ENCODE results near the gene SNX1. TPM values are rescaled to one million over a fixed set of nuclear protein-coding genes. Genes with fewer than 3 reads are reported as not detected.

The SNX1 gene
- total RNA-seq, 4 donors from 2014 or later, result 74.5 to 178 (median 95.5) TPM

DNA sequence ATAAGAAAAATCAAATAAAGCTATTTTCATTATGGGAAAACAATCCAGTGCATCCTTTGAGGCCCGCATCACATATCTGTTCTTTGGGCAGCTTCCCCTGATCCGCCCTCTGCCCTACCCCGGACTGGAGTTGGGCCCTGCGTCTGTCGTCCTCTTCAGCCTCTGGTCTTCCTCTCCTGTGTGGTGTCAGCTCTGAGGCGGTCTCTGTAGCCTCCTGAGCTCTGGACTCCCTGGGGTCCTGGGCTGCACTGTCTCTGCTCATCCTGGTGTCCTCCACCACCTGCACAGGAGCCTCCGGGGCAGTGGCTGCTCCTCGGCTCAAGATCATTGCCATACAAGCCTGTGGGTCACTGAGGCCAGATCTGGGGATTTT is 48.4 kb downstream of the SNX1 start:
- intact Hi-C loops (cut with DNase I; ENCODE audit: low total_unique reads), result no loop called here
- no peak for TF ChIP-seq POLR2A (IDR thresholded peaks at IDR 0.05)
- TF ChIP-seq, protein P1, sequence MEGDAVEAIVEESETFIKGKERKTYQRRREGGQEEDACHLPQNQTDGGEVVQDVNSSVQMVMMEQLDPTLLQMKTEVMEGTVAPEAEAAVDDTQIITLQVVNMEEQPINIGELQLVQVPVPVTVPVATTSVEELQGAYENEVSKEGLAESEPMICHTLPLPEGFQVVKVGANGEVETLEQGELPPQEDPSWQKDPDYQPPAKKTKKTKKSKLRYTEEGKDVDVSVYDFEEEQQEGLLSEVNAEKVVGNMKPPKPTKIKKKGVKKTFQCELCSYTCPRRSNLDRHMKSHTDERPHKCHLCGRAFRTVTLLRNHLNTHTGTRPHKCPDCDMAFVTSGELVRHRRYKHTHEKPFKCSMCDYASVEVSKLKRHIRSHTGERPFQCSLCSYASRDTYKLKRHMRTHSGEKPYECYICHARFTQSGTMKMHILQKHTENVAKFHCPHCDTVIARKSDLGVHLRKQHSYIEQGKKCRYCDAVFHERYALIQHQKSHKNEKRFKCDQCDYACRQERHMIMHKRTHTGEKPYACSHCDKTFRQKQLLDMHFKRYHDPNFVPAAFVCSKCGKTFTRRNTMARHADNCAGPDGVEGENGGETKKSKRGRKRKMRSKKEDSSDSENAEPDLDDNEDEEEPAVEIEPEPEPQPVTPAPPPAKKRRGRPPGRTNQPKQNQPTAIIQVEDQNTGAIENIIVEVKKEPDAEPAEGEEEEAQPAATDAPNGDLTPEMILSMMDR (IDR thresholded peaks at IDR 0.05), result no peak
- H3K36me3 ChIP-seq, result no peaks in the 10 kb centered on the region

DNA sequence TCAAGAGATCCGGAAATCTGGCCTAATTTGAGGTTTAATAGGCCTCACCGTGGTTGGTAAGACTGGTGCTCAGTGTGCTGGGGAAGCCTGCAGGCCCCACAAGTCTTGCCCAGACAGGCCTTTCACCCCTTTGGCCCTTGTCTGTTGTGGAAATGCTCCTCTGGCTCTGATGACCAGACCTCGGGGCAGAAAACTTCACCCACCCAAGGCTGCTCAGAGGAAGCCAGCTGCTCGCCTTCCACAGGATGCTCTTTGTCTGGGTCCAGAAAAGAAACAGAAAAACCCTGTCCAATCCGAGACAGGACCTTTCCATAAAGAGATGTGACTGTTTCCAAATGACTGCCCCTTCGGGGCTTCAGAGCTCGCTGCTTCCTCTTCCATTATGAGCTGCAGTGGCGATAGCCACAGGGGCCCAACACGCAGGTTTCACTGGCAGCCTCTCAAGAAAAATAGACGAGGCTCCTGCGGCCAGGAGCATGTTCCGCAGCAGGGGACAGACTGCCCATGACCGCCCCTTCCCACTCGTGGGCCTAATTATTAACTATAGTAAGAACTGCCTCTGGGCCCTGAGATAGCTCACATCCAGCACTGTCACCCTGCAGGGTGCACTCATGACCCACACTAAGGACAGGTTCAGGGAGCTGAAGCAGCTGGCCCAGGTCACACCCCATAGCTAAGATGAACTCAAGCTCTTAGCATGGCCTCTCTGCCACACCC is 48.9 kb downstream of the SNX1 start:
- H3K4me3 ChIP-seq, result no peak overlapping the region
- no peaks in the 10 kb centered on the region for H3K9me3 ChIP-seq
- H3K4me1 ChIP-seq, result no peaks in the 10 kb centered on the region
- TF ChIP-seq, protein P1 (IDR thresholded peaks at IDR 0.05), result no peak
- TF ChIP-seq POLR2A (IDR thresholded peaks at IDR 0.05), result no peak
- H3K36me3 ChIP-seq, result no peaks in the 10 kb centered on the region
- no peak for DNase-seq
- intact Hi-C loops (cut with DNase I; ENCODE audit: low total_unique reads), result no loop called here
- no peak overlapping the region for H3K27ac ChIP-seq
- H3K27me3 ChIP-seq, result no peaks in the 10 kb centered on the region

More for the DNA sequence above, 48.4 kb downstream of the SNX1 start:
- Histone ChIP-seq H3K9me3 (no peaks in the 10 kb centered on the region), H3K27me3 (no peaks in the 10 kb centered on the region), H3K27ac (no peak overlapping the region), H3K4me3 (no peak overlapping the region), H3K4me1 (no peaks in the 10 kb centered on the region)
- no peak for DNase-seq

DNA sequence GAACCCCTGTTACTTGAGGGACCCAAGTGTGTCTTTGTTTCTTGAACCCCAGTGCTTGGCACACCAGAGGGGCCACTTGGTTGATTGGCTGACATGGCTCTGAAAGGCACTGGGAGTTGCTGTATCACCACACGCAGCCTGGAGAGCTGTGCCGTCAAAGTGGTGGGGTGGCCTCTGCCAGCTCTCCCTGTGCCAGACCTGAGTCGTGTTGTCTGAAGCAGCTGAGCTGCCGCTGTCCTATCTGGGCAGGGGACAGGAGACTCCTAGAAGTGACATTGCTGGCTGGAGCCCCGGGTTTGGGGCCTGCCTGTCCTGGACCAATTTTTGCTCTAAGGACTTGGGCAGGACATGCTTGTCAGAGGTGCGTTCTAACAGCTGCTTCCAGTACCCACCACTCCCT is 50.3 kb downstream of the SNX1 start:
- no peak for DNase-seq
- peaks cover 0 to under 1% of the 10 kb centered on the region in 2 donors for H3K27me3 ChIP-seq
- intact Hi-C loops (cut with DNase I; ENCODE audit: low total_unique reads), result no loop called here
- H3K36me3 ChIP-seq, result no peaks in the 10 kb centered on the region
- H3K9me3 ChIP-seq, result no peaks in the 10 kb centered on the region
- TF ChIP-seq, protein P1 (IDR thresholded peaks at IDR 0.05), result no peak
- TF ChIP-seq POLR2A (IDR thresholded peaks at IDR 0.05), result no peak
- H3K4me1 ChIP-seq, result no peaks in the 10 kb centered on the region
- H3K27ac ChIP-seq, result no peak overlapping the region
- H3K4me3 ChIP-seq, result no peak overlapping the region

DNA sequence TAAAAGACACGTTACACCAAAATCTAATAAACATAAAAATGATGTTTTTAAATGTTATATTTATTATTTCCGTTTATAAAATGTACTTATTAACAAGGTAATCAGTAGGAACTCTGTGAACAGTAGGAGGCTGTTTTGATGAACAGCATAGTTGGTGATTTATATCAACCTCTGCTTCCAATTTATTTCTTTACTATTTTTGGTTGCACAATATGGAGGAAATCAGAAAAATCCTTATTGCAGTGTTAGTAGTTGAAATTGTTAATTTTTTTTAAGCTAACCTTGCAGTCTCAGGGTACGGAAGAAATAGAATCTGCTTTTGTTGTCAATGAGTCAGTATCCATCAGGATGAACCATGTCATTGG is 50.7 kb downstream of the SNX1 start:
- H3K27me3 ChIP-seq, result peaks cover 0 to 5% of the 10 kb centered on the region in 2 donors
- no peaks in the 10 kb centered on the region for H3K36me3 ChIP-seq
- H3K9me3 ChIP-seq, result no peaks in the 10 kb centered on the region
- no peak for TF ChIP-seq POLR2A (IDR thresholded peaks at IDR 0.05)
- TF ChIP-seq, protein P1 (IDR thresholded peaks at IDR 0.05), result no peak
- H3K4me1 ChIP-seq, result peaks cover 0 to 1% of the 10 kb centered on the region in 2 donors
- intact Hi-C loops (cut with DNase I; ENCODE audit: low total_unique reads), result no loop called here
- H3K4me3 ChIP-seq, result no peak overlapping the region
- no peak for DNase-seq
- H3K27ac ChIP-seq, result no peak overlapping the region

DNA sequence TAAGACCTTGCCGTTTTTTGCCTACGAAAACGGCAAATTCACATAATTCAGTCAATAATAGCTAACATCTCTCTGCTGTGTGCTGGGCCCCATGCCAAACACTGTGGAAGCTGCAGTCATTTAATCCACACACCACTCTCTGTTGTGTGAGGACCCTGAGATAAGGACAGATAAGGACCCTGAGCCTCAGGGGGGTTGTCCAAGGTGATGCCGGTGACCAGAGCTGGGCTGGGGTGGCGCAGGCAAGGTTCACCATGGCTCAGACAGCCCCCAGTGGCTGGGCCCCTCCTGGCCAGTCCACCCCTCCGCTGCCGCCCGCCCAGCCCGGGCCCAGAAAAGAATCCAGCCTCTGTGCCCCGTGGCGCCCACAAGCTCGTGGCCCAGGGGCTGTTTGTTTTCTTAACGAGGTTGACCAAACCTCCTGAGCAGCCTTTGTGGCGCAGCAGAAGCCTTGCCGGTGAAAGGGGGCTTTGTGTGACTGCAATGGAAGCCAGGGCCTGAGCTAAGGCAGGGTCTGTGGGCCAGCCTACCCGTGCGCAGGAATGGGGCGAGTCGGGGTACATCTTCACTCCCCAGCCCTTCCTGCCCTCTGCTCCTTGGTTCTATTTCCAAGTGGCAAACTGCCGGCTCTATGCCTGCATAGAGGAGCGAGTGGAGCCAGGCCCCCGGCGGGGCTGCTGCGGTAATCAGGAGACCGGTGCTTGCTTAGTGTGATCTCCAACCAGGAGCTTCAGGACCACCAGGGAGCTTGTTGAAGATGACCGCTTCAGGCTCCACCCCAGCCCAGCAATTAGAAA is 51.3 kb downstream of the SNX1 start:
- no peak for TF ChIP-seq POLR2A (IDR thresholded peaks at IDR 0.05)
- TF ChIP-seq, protein P1 (IDR thresholded peaks at IDR 0.05), result no peak
- no peaks in the 10 kb centered on the region for H3K36me3 ChIP-seq
- H3K4me1 ChIP-seq, result peaks cover 0 to 7% of the 10 kb centered on the region in 2 donors
- no peaks in the 10 kb centered on the region for H3K9me3 ChIP-seq
- no peak for DNase-seq
- no peak overlapping the region for H3K4me3 ChIP-seq
- H3K27ac ChIP-seq, result no peak overlapping the region
- intact Hi-C loops (cut with DNase I; ENCODE audit: low total_unique reads), result no loop called here
- peaks cover 0 to 10% of the 10 kb centered on the region in 2 donors for H3K27me3 ChIP-seq

Data from uterus (tissue), 4 donors.